AG09319 (cell line): ENCODE results near the gene ST8SIA4.

Experiments used
- DNase-seq: peaks from one replicate; pipeline ENCODE4 v3.0.0-alpha.2; 2010; ENCODE audit warnings: low read depth; ENCODE audit errors: extremely low read depth
- TF ChIP-seq, protein P1 (sequence below): IDR thresholded peaks from 2 replicates; pipeline ENCODE4 v1.5.1; 2011; ENCODE audit warnings: low read depth, mild to moderate bottlenecking, inconsistent platforms, low read length, moderate library complexity

ST8SIA4 gene

DNA sequence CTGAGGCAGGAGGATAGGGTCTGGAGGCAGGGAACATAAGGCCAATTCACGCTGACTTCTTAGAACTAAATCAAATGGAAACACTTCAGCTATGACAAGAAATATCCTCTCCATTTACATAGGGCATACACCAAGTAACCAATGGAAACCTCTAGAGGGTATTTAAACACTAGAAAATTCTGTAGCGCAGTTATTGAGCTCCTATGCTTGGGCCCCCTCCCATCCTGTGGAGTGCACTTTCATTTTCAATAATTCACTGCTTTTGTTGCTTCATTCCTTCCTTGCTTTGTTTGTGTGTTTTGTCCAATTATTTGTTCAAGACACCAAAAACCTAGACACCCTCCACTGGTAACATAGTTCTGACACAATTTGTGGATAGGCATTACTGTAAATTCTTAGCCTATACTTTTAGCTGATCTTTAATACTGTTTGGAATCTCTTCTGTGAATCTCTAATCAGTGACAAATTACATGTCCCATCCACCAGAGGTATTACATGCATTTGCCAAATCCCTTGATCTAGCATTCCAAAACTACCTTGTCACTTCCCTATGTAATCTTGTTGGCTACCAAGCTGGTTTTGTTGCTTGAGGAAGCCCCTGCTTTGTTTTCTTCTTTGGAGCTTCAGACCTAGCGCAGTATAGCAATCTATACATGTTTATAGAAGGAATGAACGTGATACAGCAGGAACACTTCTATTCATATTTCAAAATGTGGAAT, 61.6 kb downstream of the ST8SIA4 start:
- DNase-seq: no peak
- TF ChIP-seq, protein P1, sequence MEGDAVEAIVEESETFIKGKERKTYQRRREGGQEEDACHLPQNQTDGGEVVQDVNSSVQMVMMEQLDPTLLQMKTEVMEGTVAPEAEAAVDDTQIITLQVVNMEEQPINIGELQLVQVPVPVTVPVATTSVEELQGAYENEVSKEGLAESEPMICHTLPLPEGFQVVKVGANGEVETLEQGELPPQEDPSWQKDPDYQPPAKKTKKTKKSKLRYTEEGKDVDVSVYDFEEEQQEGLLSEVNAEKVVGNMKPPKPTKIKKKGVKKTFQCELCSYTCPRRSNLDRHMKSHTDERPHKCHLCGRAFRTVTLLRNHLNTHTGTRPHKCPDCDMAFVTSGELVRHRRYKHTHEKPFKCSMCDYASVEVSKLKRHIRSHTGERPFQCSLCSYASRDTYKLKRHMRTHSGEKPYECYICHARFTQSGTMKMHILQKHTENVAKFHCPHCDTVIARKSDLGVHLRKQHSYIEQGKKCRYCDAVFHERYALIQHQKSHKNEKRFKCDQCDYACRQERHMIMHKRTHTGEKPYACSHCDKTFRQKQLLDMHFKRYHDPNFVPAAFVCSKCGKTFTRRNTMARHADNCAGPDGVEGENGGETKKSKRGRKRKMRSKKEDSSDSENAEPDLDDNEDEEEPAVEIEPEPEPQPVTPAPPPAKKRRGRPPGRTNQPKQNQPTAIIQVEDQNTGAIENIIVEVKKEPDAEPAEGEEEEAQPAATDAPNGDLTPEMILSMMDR: no peak

DNA sequence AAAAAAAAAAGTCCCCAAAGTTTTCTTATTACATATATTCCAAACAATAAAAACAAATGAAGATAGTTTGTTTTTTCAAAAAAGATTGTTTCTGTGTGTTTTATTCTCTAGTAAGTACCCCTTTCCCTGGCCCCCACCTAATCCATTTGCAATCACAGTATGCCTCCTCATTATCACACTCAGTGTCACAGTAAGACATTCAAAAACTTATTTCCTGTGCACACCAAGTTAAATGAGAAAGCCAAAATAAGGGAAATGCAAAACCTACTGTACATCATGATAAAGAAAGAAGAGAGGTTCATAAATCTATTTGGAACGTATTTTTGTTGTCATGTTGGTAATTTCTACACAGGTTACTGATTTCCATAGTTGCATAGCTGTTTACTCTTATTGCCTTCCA, 62.3 kb downstream of the ST8SIA4 start:
- TF ChIP-seq, protein P1: no peak
- no peak for DNase-seq

DNA sequence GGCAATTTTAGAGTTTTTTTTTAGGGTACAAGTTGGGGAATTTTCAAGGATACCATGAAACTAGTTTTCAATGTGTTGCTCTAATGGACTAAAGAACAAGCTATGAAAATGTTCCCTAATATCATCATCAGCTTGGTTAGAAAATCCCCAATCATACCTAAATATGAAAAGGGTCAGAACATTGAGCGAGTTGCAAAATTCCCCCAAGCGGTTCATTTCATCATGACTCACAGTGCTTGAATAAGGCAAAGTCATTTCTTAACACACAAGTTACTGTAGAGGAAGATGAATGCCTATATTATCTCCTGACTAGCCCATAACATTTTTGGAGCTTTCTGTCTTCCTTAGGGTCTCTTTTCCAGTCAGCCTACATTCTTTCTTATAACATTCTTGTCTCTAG, 62.7 kb downstream of the ST8SIA4 start:
- no peak for DNase-seq
- TF ChIP-seq, protein P1: no peak

DNA sequence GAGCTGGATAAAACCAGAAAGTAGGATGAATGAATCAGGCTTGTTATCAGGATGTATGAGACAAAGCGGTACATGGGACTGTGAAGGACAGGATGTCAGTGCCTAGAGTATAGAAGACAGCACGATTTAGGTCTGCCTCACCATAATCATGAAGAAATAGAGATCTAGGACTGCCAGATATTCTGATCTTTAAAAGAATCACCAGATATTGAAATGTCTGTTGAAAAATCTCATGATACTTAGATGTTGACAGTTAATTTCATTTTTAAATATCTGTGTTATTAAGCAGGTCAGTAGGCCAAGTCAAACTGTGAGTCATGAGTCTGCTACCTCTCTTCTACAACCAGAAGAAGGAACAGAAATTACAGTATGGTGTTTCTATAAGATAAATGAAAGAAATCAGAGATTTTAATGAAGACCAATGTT, 65.0 kb downstream of the ST8SIA4 start:
- no peak for DNase-seq
- TF ChIP-seq, protein P1: no peak

DNA sequence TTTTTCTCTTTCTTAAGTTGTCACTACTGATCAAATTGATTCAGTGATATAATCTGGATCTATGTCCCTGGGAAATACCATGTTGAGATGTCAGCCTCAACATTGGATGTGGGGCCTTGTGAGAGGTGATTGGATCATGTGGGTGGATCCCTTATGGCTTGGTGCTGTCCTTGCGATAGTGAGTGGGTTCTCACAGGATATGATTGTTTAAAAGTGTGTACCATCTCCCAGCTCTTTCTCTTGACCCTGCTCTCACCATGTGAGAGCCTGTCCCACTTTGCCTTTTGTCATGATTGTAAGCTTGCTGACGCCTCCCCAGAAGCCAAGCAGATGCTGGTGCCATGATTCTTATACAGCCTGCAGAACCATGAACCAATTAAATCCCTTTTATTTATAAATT, 68.6 kb downstream of the ST8SIA4 start:
- TF ChIP-seq, protein P1: no peak
- DNase-seq: no peak

DNA sequence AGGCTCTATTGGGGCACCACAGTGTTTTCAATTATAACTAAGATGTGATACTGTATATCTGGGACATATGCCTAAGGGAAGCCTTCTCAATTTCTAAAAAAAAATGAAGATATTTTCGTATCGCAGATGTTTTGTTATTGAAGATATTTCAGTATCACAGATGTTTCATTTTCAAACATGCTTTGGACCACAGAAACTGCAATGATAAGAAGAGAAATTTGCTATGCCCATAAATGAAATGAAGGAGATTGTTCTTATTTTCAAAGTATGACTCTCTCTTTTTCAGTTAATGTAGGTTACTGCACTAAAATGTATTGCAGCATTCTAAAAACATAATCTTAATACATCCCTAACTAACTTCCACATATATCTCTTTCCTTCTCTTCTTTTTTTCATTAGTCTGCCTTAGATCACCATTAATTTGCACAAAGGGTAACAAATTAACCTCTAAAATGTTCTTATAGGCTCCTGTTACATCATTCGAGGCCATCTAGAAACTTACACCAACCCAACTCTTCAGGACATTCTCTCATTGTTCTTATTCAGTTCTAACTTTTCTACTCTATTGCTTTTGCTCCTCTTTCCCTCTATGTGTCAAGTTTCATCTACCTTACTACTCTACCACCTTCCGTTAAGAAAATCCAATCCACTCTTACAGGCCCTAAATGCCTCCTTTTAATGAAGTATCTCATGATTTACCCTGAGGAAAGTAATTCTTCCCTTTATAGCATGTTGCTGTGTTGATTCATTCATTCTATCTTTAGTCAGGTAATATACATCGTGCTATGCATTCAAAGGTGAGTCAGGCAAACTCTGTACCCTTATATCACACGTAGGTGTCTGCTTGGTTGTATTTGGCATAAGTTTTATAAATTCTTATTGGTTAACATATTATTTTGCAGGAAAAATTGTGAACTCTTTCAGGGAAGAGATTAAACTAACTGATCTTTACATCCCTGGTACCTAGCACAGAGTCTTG, 70.5 kb downstream of the ST8SIA4 start:
- no peak for DNase-seq
- TF ChIP-seq, protein P1: no peak

DNA sequence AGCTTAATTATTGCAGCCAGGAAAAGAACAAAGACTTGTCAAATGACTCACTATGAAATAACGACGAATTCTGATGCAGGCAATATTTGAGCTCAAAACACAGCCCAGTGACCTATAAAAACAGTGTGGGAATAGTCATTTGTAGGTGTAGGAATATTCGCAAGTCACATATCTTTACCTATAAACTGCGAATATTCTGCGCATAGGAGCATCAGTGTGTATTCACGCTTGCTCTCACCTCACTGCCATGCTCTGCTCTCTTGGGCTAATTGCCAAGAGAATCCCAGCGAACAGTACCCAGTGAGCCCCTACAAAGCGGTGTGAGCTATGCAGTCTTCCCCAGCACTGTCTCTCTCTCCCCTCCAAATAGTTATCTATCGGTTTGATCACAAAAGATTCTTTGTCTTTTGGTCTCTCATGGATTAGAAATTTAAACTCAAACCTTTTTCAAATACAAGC, 74.2 kb downstream of the ST8SIA4 start:
- no peak for DNase-seq
- TF ChIP-seq, protein P1: no peak
